CD4-positive, CD25-positive, alpha-beta regulatory T cell (primary cell): ENCODE measurements around the gene HNF1B. TPM values are rescaled to one million over a fixed set of nuclear protein-coding genes. Genes with fewer than 3 reads are reported as not detected.
A peak's percentile ranks its signal among the peaks of the same experiment; 100 is the strongest.

Experiments used
- ATAC-seq, 2 donors: fragments of 150-1000 bp; cut with Tn5 transposase; one replicate each; pipeline ENCODE4 v1.10.0; 2021; ENCODE audit warnings: low read depth in 2 of 2, moderate number of reproducible peaks in 2 of 2, moderate library complexity in 1 of 2
- DNase-seq, 3 donors: peaks; one replicate each; pipeline versions ENCODE4 v3.0.0 to v3.0.0-alpha.2; 2012 to 2022; ENCODE audit warnings: mixed read lengths in 1 of 3
- H3K27ac ChIP-seq: one replicate; pipeline ENCODE4 v1.7.0; 2013; ENCODE audit warnings: mild to moderate bottlenecking, low read length; ENCODE audit not compliant: insufficient read depth, poor library complexity, severe bottlenecking
- H3K27me3 ChIP-seq: one replicate; pipeline ENCODE4 v1.7.0; 2013; ENCODE audit warnings: low read length; ENCODE audit not compliant: control insufficient read depth, insufficient read depth
- H3K36me3 ChIP-seq: one replicate; pipeline ENCODE4 v1.7.0; 2013; ENCODE audit warnings: mild to moderate bottlenecking, low read length, moderate library complexity; ENCODE audit not compliant: control insufficient read depth, insufficient read depth
- H3K4me1 ChIP-seq: 2 replicates; pipeline ENCODE4 v1.7.0; 2013; ENCODE audit warnings: mild to moderate bottlenecking, low read length; ENCODE audit not compliant: insufficient read depth, control insufficient read depth, poor library complexity, severe bottlenecking
- H3K4me3 ChIP-seq: one replicate; pipeline ENCODE4 v1.7.0; 2013; ENCODE audit warnings: low read depth, mild to moderate bottlenecking, low read length, moderate library complexity
- H3K9me3 ChIP-seq, 2 experiments: 1 replicate in 1 of 2; 2 replicates in 1 of 2; pipeline ENCODE4 v1.7.0; 2013; ENCODE audit warnings: low read length in 2 of 2, mild to moderate bottlenecking in 1 of 2, moderate library complexity in 1 of 2; ENCODE audit not compliant: control insufficient read depth in 2 of 2
- H3K27ac Mint-ChIP-seq, 3 donors: one replicate each; pipeline ENCODE4 v1.8.0; 2020 to 2022; ENCODE audit warnings: mild to moderate bottlenecking in 3 of 3, mixed read lengths in 3 of 3, moderate library complexity in 2 of 3
- H3K27me3 Mint-ChIP-seq: one replicate; pipeline ENCODE4 v1.8.0; 2022; ENCODE audit warnings: mild to moderate bottlenecking, mixed read lengths
- H3K36me3 Mint-ChIP-seq: one replicate; pipeline ENCODE4 v1.8.0; 2020; ENCODE audit warnings: mixed read lengths
- H3K4me1 Mint-ChIP-seq, 4 donors: one replicate each; pipeline ENCODE4 v1.8.0; 2020 to 2022; ENCODE audit warnings: mixed read lengths in 4 of 4, mild to moderate bottlenecking in 1 of 4
- H3K4me3 Mint-ChIP-seq, 4 donors: one replicate each; pipeline ENCODE4 v1.8.0; 2020 to 2022; ENCODE audit warnings: mild to moderate bottlenecking in 4 of 4, mixed read lengths in 4 of 4, moderate library complexity in 3 of 4
- H3K9me3 Mint-ChIP-seq, 7 donors: one replicate each; pipeline ENCODE4 v1.8.0; 2020 to 2022; ENCODE audit warnings: mixed read lengths in 7 of 7, mild to moderate bottlenecking in 3 of 7, moderate library complexity in 2 of 7
- polyA plus RNA-seq, 4 donors: library from polyadenylated mRNA; unstranded; fragments of 300-500 nt; fragmentation: Illumina TruSeq; gene quantifications; one replicate each; pipeline ENCODE4 v1.2.3, GENCODE V29; 2021
- total RNA-seq: library from RNA; stranded (reverse); gene quantifications from one replicate; pipeline ENCODE4 v1.2.3, GENCODE V29; 2022

Gene HNF1B
- total and polyA plus RNA-seq, 5 donors from 2014 or later: not detected

DNA sequence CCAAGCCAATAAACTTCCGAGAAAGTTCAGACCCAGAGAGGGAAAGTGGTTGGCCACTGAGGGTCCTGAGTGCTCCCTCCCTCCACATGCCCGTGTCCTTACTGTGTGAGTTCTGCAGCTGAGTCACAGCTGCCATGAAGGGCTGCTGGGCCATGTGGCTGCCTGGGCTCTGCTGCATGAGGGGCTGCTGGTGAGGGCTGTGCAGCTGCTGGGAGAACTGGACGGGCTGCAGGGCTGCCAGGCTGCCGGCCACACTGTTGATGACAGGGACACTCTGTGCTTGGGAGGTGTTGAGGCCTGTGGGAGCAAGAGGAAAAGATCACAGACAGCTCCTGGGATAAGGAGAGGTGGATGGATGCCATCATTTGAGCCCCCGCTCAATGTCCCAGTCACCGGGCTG lies 44.0 kb downstream of the HNF1B start:
- H3K27ac Mint-ChIP-seq: no peak overlapping the region
- no peak for ATAC-seq
- H3K4me1 Mint-ChIP-seq: peaks cover 0 to 3% (median 1%) of the 10 kb centered on the region in 4 donors
- H3K36me3 Mint-ChIP-seq: no peaks in the 10 kb centered on the region
- peaks cover 16% of the 10 kb centered on the region for H3K27me3 Mint-ChIP-seq
- H3K9me3 Mint-ChIP-seq: peaks cover 0 to 3% (median 0%) of the 10 kb centered on the region in 7 donors
- H3K36me3 ChIP-seq: no peaks in the 10 kb centered on the region
- no peak overlapping the region for H3K4me3 ChIP-seq
- no peaks in the 10 kb centered on the region for H3K4me1 ChIP-seq
- H3K27me3 ChIP-seq: peaks cover 7% of the 10 kb centered on the region
- no peak for DNase-seq
- H3K4me3 Mint-ChIP-seq: no peak overlapping the region
- no peaks in the 10 kb centered on the region for H3K9me3 ChIP-seq
- no peak overlapping the region for H3K27ac ChIP-seq

DNA sequence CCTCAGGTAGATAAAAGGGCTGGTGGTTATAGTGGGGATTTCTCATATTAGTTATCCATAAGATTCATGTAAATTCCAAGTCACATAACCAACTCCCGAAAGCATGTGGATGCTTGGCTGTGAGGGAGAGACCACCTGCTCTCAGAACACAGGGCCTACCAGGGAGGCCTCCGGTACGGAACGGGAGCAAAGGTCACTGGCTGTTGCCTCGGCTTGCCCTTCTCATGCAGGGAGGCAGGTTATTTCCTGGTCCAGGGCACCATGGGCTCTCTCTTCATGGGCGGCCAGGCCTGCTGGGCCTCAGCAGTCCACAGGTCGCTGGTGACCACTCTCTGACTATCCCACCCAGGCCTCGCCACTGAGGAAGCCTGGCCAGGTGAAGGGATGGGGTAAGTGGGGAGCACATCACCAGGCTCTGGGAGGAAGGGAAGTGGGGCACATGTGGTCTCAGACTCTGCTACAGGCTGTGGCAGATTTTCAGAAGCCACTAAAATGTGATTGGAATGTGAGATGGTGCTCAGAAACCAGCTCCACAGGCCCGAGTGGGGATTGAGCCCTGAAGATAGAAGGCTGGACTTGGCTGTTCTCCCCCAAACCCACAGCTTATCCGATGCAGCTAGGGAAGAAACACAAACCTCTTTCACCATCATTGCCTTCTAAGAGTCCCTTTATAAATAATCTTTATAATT lies 45.4 kb downstream of the HNF1B start:
- Mint-ChIP-seq H3K4me3 (no peak overlapping the region), H3K27ac (no peak overlapping the region), H3K36me3 (no peaks in the 10 kb centered on the region), H3K4me1 (peaks cover 0 to 3% (median 1%) of the 10 kb centered on the region in 4 donors), H3K9me3 (peaks cover 0 to 4% (median 0%) of the 10 kb centered on the region in 7 donors), H3K27me3 (peaks cover 8% of the 10 kb centered on the region)
- no peak overlapping the region for H3K27ac ChIP-seq
- peaks cover 5% of the 10 kb centered on the region for H3K27me3 ChIP-seq
- H3K36me3 ChIP-seq: no peaks in the 10 kb centered on the region
- no peaks in the 10 kb centered on the region for H3K9me3 ChIP-seq
- H3K4me3 ChIP-seq: no peak overlapping the region
- no peaks in the 10 kb centered on the region for H3K4me1 ChIP-seq
- DNase-seq (no peak), ATAC-seq (no peak)

DNA sequence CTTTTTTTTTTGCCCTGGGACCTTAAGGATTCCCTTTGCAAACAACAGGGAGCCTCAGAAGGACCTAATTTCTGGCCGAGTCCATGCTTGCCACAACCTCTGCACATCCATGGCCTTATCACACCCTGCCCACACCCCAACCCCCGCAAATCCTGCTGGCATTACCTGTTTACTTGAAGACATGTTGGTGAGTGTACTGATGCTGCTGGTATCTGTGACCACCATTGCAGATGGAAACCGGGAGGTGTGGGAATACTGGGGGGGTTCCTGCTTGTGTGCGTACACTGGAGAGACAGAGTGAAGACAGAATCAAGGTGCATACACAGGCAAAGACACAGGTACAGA lies 46.0 kb downstream of the HNF1B start:
- no peak overlapping the region for H3K4me3 Mint-ChIP-seq
- H3K36me3 Mint-ChIP-seq: no peaks in the 10 kb centered on the region
- ATAC-seq: no peak
- H3K9me3 ChIP-seq: no peaks in the 10 kb centered on the region
- peaks cover 8% of the 10 kb centered on the region for H3K27me3 Mint-ChIP-seq
- DNase-seq: no peak
- H3K9me3 Mint-ChIP-seq: peaks cover 0 to 5% (median 0%) of the 10 kb centered on the region in 7 donors
- H3K27ac ChIP-seq: no peak overlapping the region
- H3K27me3 ChIP-seq: peaks cover 5% of the 10 kb centered on the region
- no peaks in the 10 kb centered on the region for H3K36me3 ChIP-seq
- peaks cover 0 to 3% (median 1%) of the 10 kb centered on the region in 4 donors for H3K4me1 Mint-ChIP-seq
- H3K4me1 ChIP-seq: no peaks in the 10 kb centered on the region
- no peak overlapping the region for H3K4me3 ChIP-seq
- peak overlapping the region in 1 of 3 donors; percentile 47 for H3K27ac Mint-ChIP-seq

DNA sequence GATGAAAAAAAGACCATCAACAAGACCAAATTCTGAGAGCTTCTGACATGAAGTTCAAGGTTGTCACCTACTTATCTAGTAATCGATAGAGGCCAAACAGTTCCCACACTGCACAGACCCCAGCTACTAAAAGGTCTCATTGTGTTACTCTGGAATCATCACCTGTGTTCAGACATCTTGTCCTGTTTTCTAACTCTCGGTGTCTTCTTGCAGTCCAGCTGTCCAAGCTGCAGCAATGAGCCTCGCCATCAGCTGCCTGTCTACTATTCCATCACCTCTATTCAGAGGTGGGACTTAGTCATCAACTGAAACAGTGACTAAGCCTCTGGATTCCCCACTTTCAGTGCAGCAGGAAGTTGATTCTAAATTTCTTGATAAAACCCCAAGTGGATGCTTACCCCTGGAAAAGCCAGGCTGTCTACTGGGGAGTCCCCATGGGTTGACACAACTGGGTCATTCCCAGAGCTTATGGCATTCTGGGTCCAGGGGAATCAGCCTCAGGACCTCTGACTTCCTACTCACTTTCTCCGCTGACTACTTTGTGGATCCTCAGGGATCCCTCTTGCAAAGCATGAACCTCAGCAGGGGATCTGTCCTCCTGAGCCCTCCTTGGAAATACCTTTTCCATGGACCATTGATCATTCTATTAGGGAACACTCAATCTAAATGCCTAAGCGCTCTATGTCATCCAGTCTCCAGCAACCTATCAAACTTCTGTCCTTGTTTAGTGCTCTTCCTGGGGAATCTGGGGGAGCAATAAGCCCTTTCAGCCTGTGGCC lies 46.5 kb downstream of the HNF1B start:
- Mint-ChIP-seq H3K4me3 (no peak overlapping the region), H3K36me3 (no peaks in the 10 kb centered on the region), H3K27ac (no peak overlapping the region), H3K9me3 (peaks cover 0 to 5% (median 0%) of the 10 kb centered on the region in 7 donors), H3K27me3 (peaks cover 8% of the 10 kb centered on the region), H3K4me1 (peaks cover 0 to 3% (median 1%) of the 10 kb centered on the region in 4 donors)
- DNase-seq: no peak
- no peak overlapping the region for H3K4me3 ChIP-seq
- no peaks in the 10 kb centered on the region for H3K4me1 ChIP-seq
- no peak overlapping the region for H3K27ac ChIP-seq
- no peak for ATAC-seq
- no peaks in the 10 kb centered on the region for H3K36me3 ChIP-seq
- H3K27me3 ChIP-seq: peaks cover 2% of the 10 kb centered on the region
- H3K9me3 ChIP-seq: no peaks in the 10 kb centered on the region

DNA sequence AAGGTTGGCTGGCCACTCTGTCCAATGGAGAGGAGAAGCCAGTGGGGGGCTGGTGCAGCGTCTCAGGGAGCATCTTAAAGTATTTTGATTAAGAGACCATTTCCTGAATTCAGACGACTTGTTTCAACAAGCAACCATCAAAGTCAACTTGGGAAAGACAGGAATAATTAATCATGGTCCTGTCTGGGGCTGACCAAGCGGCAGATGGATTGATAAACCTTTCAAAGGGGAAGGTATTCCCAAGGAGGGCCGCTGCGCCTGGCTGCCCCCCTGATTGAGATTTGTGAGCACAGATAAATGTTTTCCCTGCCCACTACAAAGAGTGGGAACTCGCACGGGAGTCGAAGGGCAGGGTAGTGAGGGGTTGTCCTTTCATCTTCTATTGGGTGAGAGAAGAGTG lies 47.5 kb downstream of the HNF1B start:
- peaks cover 0 to 3% (median 1%) of the 10 kb centered on the region in 4 donors for H3K4me1 Mint-ChIP-seq
- no peak overlapping the region for H3K27ac Mint-ChIP-seq

DNA sequence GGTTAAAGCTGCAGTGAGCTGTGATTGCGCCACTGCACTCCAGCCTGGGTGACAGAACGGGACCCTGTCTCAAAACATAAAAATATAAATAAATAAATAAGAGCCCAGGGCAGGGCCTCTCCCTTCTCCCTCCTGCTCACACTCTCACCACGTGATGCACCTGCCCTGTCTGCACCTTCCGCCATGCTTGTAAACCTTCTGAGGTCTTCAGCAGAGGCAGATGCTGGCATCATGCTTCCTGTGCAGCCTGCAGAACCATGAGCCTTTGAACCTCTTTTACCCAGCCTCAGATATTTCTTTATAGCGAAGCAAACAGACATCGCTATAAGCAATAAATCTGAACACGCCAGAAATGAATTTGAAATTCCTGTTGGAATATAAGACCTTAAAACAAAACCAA lies 48.5 kb downstream of the HNF1B start:
- peaks cover 1% of the 10 kb centered on the region for H3K27me3 ChIP-seq
- H3K4me3 ChIP-seq: no peak overlapping the region
- peaks cover 8% of the 10 kb centered on the region for H3K27me3 Mint-ChIP-seq
- DNase-seq (peak in 1 of 3 donors; percentile 6), ATAC-seq (peak in 1 of 2 donors; percentile 42)
- H3K4me3 Mint-ChIP-seq: no peak overlapping the region
- no peaks in the 10 kb centered on the region for H3K4me1 ChIP-seq
- H3K36me3 Mint-ChIP-seq: no peaks in the 10 kb centered on the region
- no peaks in the 10 kb centered on the region for H3K9me3 ChIP-seq
- H3K27ac ChIP-seq: no peak overlapping the region
- no peaks in the 10 kb centered on the region for H3K36me3 ChIP-seq
- H3K9me3 Mint-ChIP-seq: peaks cover 0 to 5% (median 0%) of the 10 kb centered on the region in 7 donors
- H3K4me1 Mint-ChIP-seq: peaks cover 0 to 2% (median under 1%) of the 10 kb centered on the region in 4 donors
- no peak overlapping the region for H3K27ac Mint-ChIP-seq

More for the DNA sequence above, 47.5 kb downstream of the HNF1B start:
- peaks cover 1% of the 10 kb centered on the region for H3K27me3 ChIP-seq
- ATAC-seq (no peak), DNase-seq (no peak)
- no peak overlapping the region for H3K27ac ChIP-seq
- no peaks in the 10 kb centered on the region for H3K36me3 ChIP-seq
- Mint-ChIP-seq H3K36me3 (no peaks in the 10 kb centered on the region), H3K9me3 (peaks cover 0 to 5% (median 0%) of the 10 kb centered on the region in 7 donors), H3K4me3 (no peak overlapping the region), H3K27me3 (peaks cover 8% of the 10 kb centered on the region)
- H3K4me3 ChIP-seq: no peak overlapping the region
- no peaks in the 10 kb centered on the region for H3K9me3 ChIP-seq
- no peaks in the 10 kb centered on the region for H3K4me1 ChIP-seq

DNA sequence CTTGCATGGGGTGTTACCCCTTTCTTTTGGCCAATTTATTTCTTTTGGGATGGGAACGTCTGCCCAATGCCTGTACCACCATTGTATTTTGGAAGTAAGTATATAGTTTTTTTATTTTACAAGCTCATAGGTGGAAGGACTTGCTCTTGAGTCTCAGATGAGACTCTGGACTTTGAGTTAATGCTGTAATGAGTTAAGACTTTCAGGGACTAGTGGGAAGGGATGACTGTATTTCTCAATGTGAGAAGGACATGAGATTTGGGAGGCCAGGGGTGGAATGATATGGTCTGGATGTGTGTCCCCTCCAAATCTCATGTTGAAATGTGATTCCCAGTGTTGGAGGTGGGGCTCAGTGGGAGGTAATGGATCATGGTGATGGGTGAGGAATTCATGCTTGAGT lies 49.1 kb downstream of the HNF1B start:
- H3K9me3 Mint-ChIP-seq: peaks cover 0 to 6% (median 0%) of the 10 kb centered on the region in 7 donors
- Histone ChIP-seq H3K27me3 (peaks cover 1% of the 10 kb centered on the region), H3K4me1 (no peaks in the 10 kb centered on the region), H3K27ac (no peak overlapping the region), H3K36me3 (no peaks in the 10 kb centered on the region), H3K4me3 (no peak overlapping the region), H3K9me3 (no peaks in the 10 kb centered on the region)
- peaks cover 0 to 2% (median 0%) of the 10 kb centered on the region in 4 donors for H3K4me1 Mint-ChIP-seq
- no peak for DNase-seq
- H3K36me3 Mint-ChIP-seq: no peaks in the 10 kb centered on the region
- no peak overlapping the region for H3K4me3 Mint-ChIP-seq
- H3K27ac Mint-ChIP-seq: no peak overlapping the region
- no peak for ATAC-seq
- peaks cover 8% of the 10 kb centered on the region for H3K27me3 Mint-ChIP-seq
